Breast epithelium (tissue), 4 donors: ENCODE measurements around the gene CCDC9. TPM values are rescaled to one million over a fixed set of nuclear protein-coding genes. Genes with fewer than 3 reads are reported as not detected.
"Not testable (repeated sequence)": the region's sequence is repeated elsewhere in the genome, so short reads cannot be mapped to it uniquely, and the experiment has no call there.

Experiments
- DNase-seq, 2 donors: peaks; one replicate each; pipeline ENCODE4 v3.0.0-alpha.2; 2019; ENCODE audit warnings: low spot score in 2 of 2
- H3K27ac ChIP-seq, 2 donors: fragments of 200-600 bp; sonication (generic) in 1 of 2; one replicate each; pipeline ENCODE4 v1.5.1; 2016 to 2019; ENCODE audit warnings: mild to moderate bottlenecking in 1 of 2
- H3K27me3 ChIP-seq, 2 donors: fragments of 200-600 bp; sonication (generic) in 1 of 2; one replicate each; pipeline versions ENCODE4 v1.5.1 to v1.6.0; 2017 to 2019; ENCODE audit warnings: control low read depth in 1 of 2, mild to moderate bottlenecking in 1 of 2
- H3K36me3 ChIP-seq: fragments of 200-600 bp; one replicate; pipeline ENCODE4 v1.5.1; 2019
- H3K4me1 ChIP-seq, 2 donors: fragments of 200-600 bp; sonication (generic); one replicate each; pipeline ENCODE4 v1.5.1; 2016 to 2019; ENCODE audit warnings: control low read depth in 1 of 2
- H3K4me3 ChIP-seq, 3 donors: fragments of 200-600 bp; sonication (generic); 1 replicate in 2 of 3; 2 replicates in 1 of 3; pipeline ENCODE4 v1.5.1; 2016 to 2019; ENCODE audit warnings: mild to moderate bottlenecking in 3 of 3, moderate library complexity in 2 of 3
- H3K9me3 ChIP-seq, 2 donors: fragments of 200-600 bp; sonication (generic) in 1 of 2; one replicate each; pipeline ENCODE4 v1.5.1; 2016 to 2019; ENCODE audit warnings: control low read depth in 1 of 2
- CTCF ChIP-seq, 3 donors: fragments of 450-650 bp; IDR thresholded peaks; one replicate each; pipeline ENCODE4 v1.5.1; 2016 to 2017; ENCODE audit warnings: antibody characterized with exemption in 3 of 3, mild to moderate bottlenecking in 3 of 3, moderate library complexity in 3 of 3
- POLR2A ChIP-seq: fragments of 450-650 bp; IDR thresholded peaks from one replicate; pipeline ENCODE4 v1.6.1; 2016; ENCODE audit warnings: antibody characterized with exemption, mild to moderate bottlenecking, moderate library complexity
- POLR2AphosphoS5 ChIP-seq, 3 donors: sonication (generic); formaldehyde crosslinking; IDR thresholded peaks; one replicate each; pipeline ENCODE4 v1.6.1; 2017; ENCODE audit warnings: antibody characterized with exemption in 3 of 3
- intact Hi-C: fragments of 100-400 bp; cut with DNase I; formaldehyde crosslinking; loops from one replicate; pipeline ENCODE4 v1.15.1; 2023; ENCODE audit warnings: low total_unique reads
- total RNA-seq, 3 donors: library from RNA; depleted of rRNA; stranded (reverse); fragments of >200 nt; gene quantifications; one replicate each; pipeline ENCODE4 v1.1.0, GENCODE V29; 2016

CCDC9 gene
- total RNA-seq, 3 donors from 2014 or later: 9.4 to 15.1 (median 14.8) TPM

- Histone ChIP-seq H3K9me3 (no peaks in the 10 kb centered on the region), H3K36me3 (no peaks in the 10 kb centered on the region)
Measured at GRCh38 chr19:47280183-47280797, 24.0 kb downstream of the CCDC9 start.

GRCh38 chr19:47283405-47284059 lies 27.2 kb downstream of the CCDC9 start:
- no peak for TF ChIP-seq CTCF (IDR thresholded peaks at IDR 0.05)
- no peak for TF ChIP-seq POLR2AphosphoS5 (IDR thresholded peaks at IDR 0.05)
- TF ChIP-seq POLR2A: no peak
- Histone ChIP-seq H3K9me3 (no peaks in the 10 kb centered on the region), H3K36me3 (no peaks in the 10 kb centered on the region), H3K27ac (no peak overlapping the region), H3K4me3 (no peak overlapping the region), H3K27me3 (no peaks in the 10 kb centered on the region), H3K4me1 (no peaks in the 10 kb centered on the region)
- intact Hi-C loops: no loop called here
- no peak for DNase-seq

More at GRCh38 chr19:47280183-47280797, 24.0 kb downstream of the CCDC9 start:
- Histone ChIP-seq H3K4me1 (no peaks in the 10 kb centered on the region), H3K27ac (no peak overlapping the region), H3K27me3 (no peaks in the 10 kb centered on the region), H3K4me3 (no peak overlapping the region)
- TF ChIP-seq POLR2A (no peak), CTCF (IDR thresholded peaks at IDR 0.05) (no peak), POLR2AphosphoS5 (IDR thresholded peaks at IDR 0.05) (no peak)
- intact Hi-C loops: no loop called here
- no peak for DNase-seq

GRCh38 chr19:47284324-47284899 lies 28.1 kb downstream of the CCDC9 start:
- TF ChIP-seq CTCF (IDR thresholded peaks at IDR 0.05): peak; percentile 79 to 82 (median 80)
- no peak for TF ChIP-seq POLR2A
- Histone ChIP-seq H3K4me1 (no peaks in the 10 kb centered on the region), H3K27me3 (no peaks in the 10 kb centered on the region), H3K4me3 (no peak overlapping the region), H3K36me3 (no peaks in the 10 kb centered on the region), H3K9me3 (no peaks in the 10 kb centered on the region), H3K27ac (no peak overlapping the region)
- intact Hi-C loops: no loop called here
- DNase-seq: no peak

- H3K9me3 ChIP-seq: no peaks in the 10 kb centered on the region
- no peaks in the 10 kb centered on the region for H3K36me3 ChIP-seq
- H3K27me3 ChIP-seq: no peaks in the 10 kb centered on the region
- intact Hi-C loops: no loop called here
- no peak overlapping the region for H3K27ac ChIP-seq
- no peaks in the 10 kb centered on the region for H3K4me1 ChIP-seq
- TF ChIP-seq CTCF (IDR thresholded peaks at IDR 0.05): peak; percentile 64 to 73 (median 71)
- no peak for TF ChIP-seq POLR2A
- H3K4me3 ChIP-seq: no peak overlapping the region
- peak in 1 of 2 donors; percentile 65 for DNase-seq
Measured at GRCh38 chr19:47296036-47296435, 39.7 kb downstream of the CCDC9 start.

GRCh38 chr19:47300867-47301266 lies 44.5 kb downstream of the CCDC9 start:
- H3K27me3 ChIP-seq, H3K36me3 ChIP-seq, H3K4me1 ChIP-seq, H3K4me3 ChIP-seq, DNase-seq, intact Hi-C loops, H3K9me3 ChIP-seq, H3K27ac ChIP-seq: not testable (repeated sequence)
